K562 (cell line): ENCODE data around the gene DGKZ. TPM values are rescaled to one million over a fixed set of nuclear protein-coding genes. Genes with fewer than 3 reads are reported as not detected.

Experiments
- ADNP ChIP-seq: fragments of 200-800 bp; sonication (Bioruptor generic); IDR thresholded peaks from 2 replicates; pipeline ENCODE4 v1.6.1; 2016; ENCODE audit warnings: missing genetic modification characterization, missing compliant biosample characterization
- BMI1 ChIP-seq: fragments of 150-350 bp; IDR thresholded peaks from 2 replicates; pipeline ENCODE4 v1.6.1; 2014; ENCODE audit warnings: low read length
- CXXC5 ChIP-seq: fragments of 250-450 bp; sonication (Bioruptor Pico); IDR thresholded peaks from 2 replicates; pipeline ENCODE4 v1.8.0; 2022; ENCODE audit warnings: inconsistent platforms, mild to moderate bottlenecking, moderate library complexity
- DMBX1 ChIP-seq: fragments of 250-450 bp; sonication (Bioruptor Pico); IDR thresholded peaks from 2 replicates; pipeline ENCODE4 v1.8.0; 2022; ENCODE audit warnings: inconsistent platforms, mild to moderate bottlenecking, moderate library complexity, borderline replicate concordance
- MAFG ChIP-seq: fragments of 450-650 bp; conservative IDR thresholded peaks from 2 replicates; pipeline ENCODE4 v1.6.1; 2016; ENCODE audit warnings: missing genetic modification characterization, missing compliant biosample characterization
- MCM5 ChIP-seq: fragments of 450-650 bp; IDR thresholded peaks from 2 replicates; pipeline ENCODE4 v1.6.1; 2016; ENCODE audit warnings: low read depth
- MTF1 ChIP-seq: fragments of 250-450 bp; sonication (Bioruptor Pico); IDR thresholded peaks from 2 replicates; pipeline ENCODE4 v1.9.0; 2021; ENCODE audit warnings: moderate library complexity, mild to moderate bottlenecking, inconsistent platforms, borderline replicate concordance
- PRDM10 ChIP-seq: fragments of 450-650 bp; IDR thresholded peaks from 2 replicates; pipeline ENCODE4 v1.6.1; 2018; ENCODE audit not compliant: partially characterized antibody
- SAFB2 ChIP-seq: fragments of 200-400 bp; formaldehyde crosslinking; IDR thresholded peaks from 2 replicates; pipeline ENCODE4 v1.6.1; 2018; ENCODE audit warnings: borderline replicate concordance, low read length, low read depth, moderate library complexity; ENCODE audit not compliant: severe bottlenecking
- SRSF3 ChIP-seq: fragments of 200-400 bp; formaldehyde crosslinking; IDR thresholded peaks from 2 replicates; pipeline ENCODE4 v1.6.1; 2016; ENCODE audit warnings: mild to moderate bottlenecking, low read length, moderate library complexity; ENCODE audit not compliant: insufficient read depth
- THRA ChIP-seq: fragments of 450-650 bp; IDR thresholded peaks from 2 replicates; pipeline ENCODE4 v1.6.1; 2017; ENCODE audit warnings: mild to moderate bottlenecking, moderate library complexity
- TRIM25 ChIP-seq: fragments of 450-650 bp; IDR thresholded peaks from 2 replicates; pipeline ENCODE4 v1.7.0; 2016; ENCODE audit warnings: borderline replicate concordance
- UBTF ChIP-seq, 2 experiments: IDR thresholded peaks; 2 replicates each; pipeline ENCODE4 v1.6.1; 2012; ENCODE audit warnings: improper control_type of control experiment in 2 of 2, low read depth in 2 of 2, low read length in 2 of 2, borderline replicate concordance in 1 of 2
- ZBED1 ChIP-seq: IDR thresholded peaks from 2 replicates; pipeline ENCODE4 v1.6.1; 2014
- ZNF146 ChIP-seq: IDR thresholded peaks from one replicate; pipeline ENCODE4 v1.6.1; 2018; ENCODE audit warnings: missing compliant biosample characterization; ENCODE audit not compliant: unreplicated experiment
- ZNF408 ChIP-seq: fragments of 250-450 bp; sonication (Bioruptor Pico); IDR thresholded peaks from 2 replicates; pipeline ENCODE4 v1.4.0; 2020; ENCODE audit warnings: low read depth, mild to moderate bottlenecking, moderate library complexity
- ZNF436 ChIP-seq: fragments of 250-450, 450-650 bp; sonication (Bioruptor Pico); formaldehyde crosslinking; IDR thresholded peaks from 2 replicates; pipeline ENCODE4 v1.7.0; 2020; ENCODE audit warnings: mild to moderate bottlenecking
- ZNF583 ChIP-seq: fragments of 250-450 bp; sonication (Bioruptor Pico); IDR thresholded peaks from 2 replicates; pipeline ENCODE4 v1.4.0; 2020
- ZNF778 ChIP-seq: fragments of 450-650 bp; formaldehyde crosslinking; IDR thresholded peaks from 2 replicates; pipeline ENCODE4 v1.4.0; 2020; ENCODE audit warnings: mild to moderate bottlenecking, moderate library complexity
- polyA plus RNA-seq, 8 experiments: library from polyadenylated mRNA; depleted of rRNA in 4 of 8; stranded (reverse) in 5 of 8; unstranded in 3 of 8; fragments of >200 nt; fragmentation: Nextera tagmentation in 2 of 8; fragmentation: Illumina TruSeq in 1 of 8; extraction: Ambion mirVana in 2 of 8; extraction: Trizol in 1 of 8; gene quantifications; 2 replicates each; pipeline versions ENCODE4 v1.2.1 to v1.2.3, GENCODE V29; 2011 to 2014; ENCODE audit warnings: inconsistent platforms in 1 of 8, missing spikeins in 1 of 8
- total RNA-seq, 7 experiments: library from RNA; depleted of rRNA in 6 of 7; stranded (reverse); fragments of >200 nt in 6 of 7; fragmentation: Illumina TruSeq in 2 of 7; extraction: Trizol in 2 of 7; gene quantifications; 2 replicates each; pipeline versions ENCODE4 v1.2.1 to v1.2.3, GENCODE V29; 2011 to 2021; ENCODE audit warnings: low replicate concordance in 1 of 7

The DGKZ gene
- total and polyA plus RNA-seq, 9 of the 15 experiments (the other 6 are each of a cell fraction or from before 2014, with no cell fraction given), result 0.51 to 100 (median 44.2) TPM

GRCh38 chr11:46308631-46309419 is 38.4 kb upstream of the DGKZ start (continued):
- TF ChIP-seq ZNF436 (CRISPR knock-in tag) (no peak), MTF1 (CRISPR knock-in tag) (no peak), DMBX1 (CRISPR knock-in tag) (no peak), BMI1 (no peak), ADNP (no peak), SRSF3 (no peak), MCM5 (no peak), ZBED1 (no peak), ZNF408 (CRISPR knock-in tag) (no peak), THRA (no peak), UBTF (IDR thresholded peaks at IDR 0.05; ENCODE audit: borderline replicate concordance in 1 of 2, low read depth in 2 of 2, low read length in 2 of 2) (no peak), SAFB2 (no peak), ZNF778 (CRISPR knock-in tag) (no peak), MAFG (tag) (no peak), PRDM10 (no peak), ZNF146 (CRISPR knock-in tag) (no peak), TRIM25 (no peak), ZNF583 (CRISPR knock-in tag) (no peak), CXXC5 (CRISPR knock-in tag) (0 out of 2 replicates have a peak, but pooled peaks have one; percentile 28)
